Stimulated activated naive CD8-positive, alpha-beta T cell treated with anti-CD3 and anti-CD28 coated beads, Interleukin-15, Interleukin-2, amounts not matched to agents 100 ng/mL and 50 ng/mL, for 24 hours (primary cell): ENCODE results near the gene MAP2K4.
"Not testable (repeated sequence)": the region's sequence is repeated elsewhere in the genome, so short reads cannot be mapped to it uniquely, and the experiment has no call there.

Source experiments
- H3K27ac Mint-ChIP-seq: one replicate; pipeline ENCODE4 v1.8.0; 2021; ENCODE audit warnings: mild to moderate bottlenecking, mixed read lengths
- H3K27me3 Mint-ChIP-seq: one replicate; pipeline ENCODE4 v1.8.0; 2021; ENCODE audit warnings: mixed read lengths
- H3K36me3 Mint-ChIP-seq: one replicate; pipeline ENCODE4 v1.8.0; 2021; ENCODE audit warnings: low read depth, mixed read lengths
- H3K4me1 Mint-ChIP-seq: one replicate; pipeline ENCODE4 v1.8.0; 2021; ENCODE audit warnings: low read depth, mixed read lengths
- H3K4me3 Mint-ChIP-seq: one replicate; pipeline ENCODE4 v1.8.0; 2021; ENCODE audit warnings: mild to moderate bottlenecking, mixed read lengths
- H3K9me3 Mint-ChIP-seq: one replicate; pipeline ENCODE4 v1.8.0; 2021; ENCODE audit warnings: mixed read lengths

Gene MAP2K4

DNA sequence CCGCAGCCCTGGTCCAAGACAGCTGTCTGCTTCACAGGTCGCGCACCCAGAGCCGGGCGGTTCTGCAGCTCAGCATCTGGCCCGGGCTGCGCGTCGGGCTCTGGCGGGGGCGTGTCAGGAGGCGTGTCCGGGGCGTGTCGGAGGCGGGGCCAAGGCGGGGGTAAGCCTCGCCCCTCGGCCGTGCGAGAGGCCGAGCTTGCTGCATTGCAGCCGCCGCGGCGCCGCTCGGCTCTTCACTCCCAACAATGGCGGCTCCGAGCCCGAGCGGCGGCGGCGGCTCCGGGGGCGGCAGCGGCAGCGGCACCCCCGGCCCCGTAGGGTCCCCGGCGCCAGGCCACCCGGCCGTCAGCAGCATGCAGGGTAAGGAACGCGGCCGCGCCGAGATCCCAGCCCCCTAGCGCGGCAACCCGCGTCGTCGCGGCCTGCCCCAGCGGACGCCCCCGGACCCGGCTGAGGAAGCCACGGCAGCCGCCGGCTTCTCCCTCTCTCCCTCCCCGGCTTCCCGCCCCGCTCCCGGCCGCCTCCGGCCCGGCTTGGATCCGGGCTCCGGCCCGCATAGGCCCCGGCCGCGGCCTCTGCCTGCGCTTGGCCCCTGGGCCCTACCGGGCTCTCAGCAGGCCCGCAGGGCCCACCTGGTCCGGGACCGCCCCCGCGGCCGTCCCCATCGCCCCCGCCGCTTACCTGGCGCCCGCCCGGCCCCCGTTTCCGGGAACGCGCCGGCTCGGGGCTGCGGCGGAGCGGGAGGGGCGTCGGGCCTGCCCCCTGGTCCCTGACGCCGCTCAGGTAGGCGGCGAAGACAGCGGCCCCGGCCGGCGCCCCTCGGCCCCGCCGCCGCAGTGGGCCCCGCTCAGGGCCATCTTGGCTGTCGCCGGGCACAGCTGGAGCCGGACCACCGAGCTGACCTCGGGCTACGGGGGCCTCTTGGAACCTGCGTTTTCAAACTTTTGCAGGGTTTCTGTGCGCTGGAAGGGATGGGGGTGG lies at the start of gene MAP2K4:
Gene MAP2K4 (plus strand): TSS at position 236 of the 981 bp plus-strand sequence. CDS start 10 bp downstream, at position 246.
- H3K4me1 Mint-ChIP-seq: peaks cover 50% of the 10 kb centered on the region
- H3K27ac Mint-ChIP-seq: peak within 1 kb of the TSS; percentile 65
- H3K36me3 Mint-ChIP-seq: no peaks in the 10 kb centered on the region
- H3K4me3 Mint-ChIP-seq: peak within 1 kb of the TSS; percentile 86
- H3K9me3 Mint-ChIP-seq: no peaks in the 10 kb centered on the region
- no peaks in the 10 kb centered on the region for H3K27me3 Mint-ChIP-seq

DNA sequence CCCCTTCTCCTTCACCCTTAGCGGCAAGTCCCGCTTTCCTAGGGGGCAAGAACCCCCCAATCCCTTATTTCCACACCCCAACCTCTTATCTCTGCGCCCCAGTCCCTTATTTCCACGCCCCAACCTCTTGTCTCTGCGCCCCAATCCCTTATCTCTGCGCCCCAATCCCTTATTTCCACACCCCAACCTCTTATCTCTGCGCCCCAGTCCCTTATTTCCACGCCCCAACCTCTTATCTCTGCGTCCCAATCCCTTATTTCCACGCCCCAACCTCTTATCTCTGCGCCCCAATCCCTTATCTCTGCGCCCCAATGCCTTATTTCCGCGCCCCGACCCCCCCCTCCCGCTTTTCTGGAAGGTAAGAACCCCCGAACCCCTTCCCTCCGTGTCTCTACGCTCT lies 47.9 kb upstream of the MAP2K4 start:
- not testable (repeated sequence) for H3K27ac Mint-ChIP-seq, H3K4me3 Mint-ChIP-seq, H3K27me3 Mint-ChIP-seq, H3K4me1 Mint-ChIP-seq
- Mint-ChIP-seq H3K9me3 (peaks cover 25% of the 10 kb centered on the region), H3K36me3 (peaks cover 62% of the 10 kb centered on the region)

DNA sequence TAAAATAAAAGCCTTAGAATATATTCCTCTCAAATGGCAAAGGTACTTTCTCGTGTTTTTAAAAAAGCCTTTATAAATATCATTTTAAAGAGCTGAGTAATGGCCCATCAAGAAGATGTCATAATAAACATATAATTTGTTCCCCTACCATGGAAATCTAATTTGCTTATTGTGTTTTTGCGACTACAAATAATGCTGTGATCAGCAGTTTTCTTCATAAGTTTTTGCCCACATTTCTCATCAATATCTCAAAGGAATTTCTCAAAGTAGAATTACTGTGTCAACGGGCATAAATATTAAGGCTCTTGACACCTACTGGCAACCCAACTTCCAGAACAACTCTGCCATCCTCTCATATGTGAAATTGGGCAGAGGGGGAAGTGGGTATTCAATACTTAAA lies 40.9 kb upstream of the MAP2K4 start:
- H3K27ac Mint-ChIP-seq: no peak overlapping the region
- H3K4me3 Mint-ChIP-seq: no peak overlapping the region
- H3K36me3 Mint-ChIP-seq: peaks cover 81% of the 10 kb centered on the region
- H3K4me1 Mint-ChIP-seq: no peaks in the 10 kb centered on the region
- H3K9me3 Mint-ChIP-seq: peaks cover 8% of the 10 kb centered on the region
- no peaks in the 10 kb centered on the region for H3K27me3 Mint-ChIP-seq

DNA sequence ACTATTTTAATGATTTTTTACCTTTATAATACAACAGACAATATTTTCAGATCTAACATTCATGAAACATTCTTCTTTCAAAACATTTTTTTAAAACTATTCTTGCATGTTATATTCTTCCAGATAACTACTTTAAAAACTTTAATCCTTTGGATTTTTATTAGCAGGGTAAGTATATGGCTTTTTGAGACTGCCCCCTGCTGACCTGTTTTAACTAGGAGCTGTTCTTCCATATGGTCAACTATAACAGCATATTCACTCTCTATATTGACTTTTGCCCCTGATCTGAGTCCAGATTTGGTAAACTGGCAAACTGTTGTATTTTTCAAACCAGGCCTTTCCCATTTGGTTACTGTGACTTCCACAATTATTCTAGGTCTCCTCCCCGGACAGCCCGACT lies 39.9 kb upstream of the MAP2K4 start:
- Mint-ChIP-seq H3K27me3 (no peaks in the 10 kb centered on the region), H3K4me3 (no peak overlapping the region), H3K27ac (no peak overlapping the region), H3K4me1 (no peaks in the 10 kb centered on the region), H3K36me3 (peaks cover 78% of the 10 kb centered on the region), H3K9me3 (peaks cover 3% of the 10 kb centered on the region)

DNA sequence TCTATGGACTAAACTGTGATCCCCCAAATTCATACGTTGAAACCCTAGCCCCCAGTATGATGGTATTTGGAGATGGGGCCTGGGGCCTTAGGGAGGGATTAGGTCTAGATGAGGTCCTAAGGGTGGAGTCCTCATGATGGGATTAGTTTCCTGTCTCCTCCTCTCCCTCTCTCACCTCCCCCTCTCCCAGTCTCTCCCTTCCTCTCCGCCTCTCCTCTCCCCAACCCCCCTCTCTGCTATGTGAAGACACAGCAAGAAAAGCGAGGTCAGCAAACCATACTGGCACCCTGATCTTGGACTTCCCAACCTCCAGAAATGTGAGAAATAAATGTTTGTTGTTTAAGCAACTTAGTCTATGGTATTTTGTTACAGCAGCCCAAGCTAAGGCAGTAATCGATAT lies 38.8 kb upstream of the MAP2K4 start:
- Mint-ChIP-seq H3K27ac (no peak overlapping the region), H3K4me3 (no peak overlapping the region), H3K27me3 (no peaks in the 10 kb centered on the region), H3K4me1 (no peaks in the 10 kb centered on the region), H3K36me3 (peaks cover 72% of the 10 kb centered on the region), H3K9me3 (no peaks in the 10 kb centered on the region)

DNA sequence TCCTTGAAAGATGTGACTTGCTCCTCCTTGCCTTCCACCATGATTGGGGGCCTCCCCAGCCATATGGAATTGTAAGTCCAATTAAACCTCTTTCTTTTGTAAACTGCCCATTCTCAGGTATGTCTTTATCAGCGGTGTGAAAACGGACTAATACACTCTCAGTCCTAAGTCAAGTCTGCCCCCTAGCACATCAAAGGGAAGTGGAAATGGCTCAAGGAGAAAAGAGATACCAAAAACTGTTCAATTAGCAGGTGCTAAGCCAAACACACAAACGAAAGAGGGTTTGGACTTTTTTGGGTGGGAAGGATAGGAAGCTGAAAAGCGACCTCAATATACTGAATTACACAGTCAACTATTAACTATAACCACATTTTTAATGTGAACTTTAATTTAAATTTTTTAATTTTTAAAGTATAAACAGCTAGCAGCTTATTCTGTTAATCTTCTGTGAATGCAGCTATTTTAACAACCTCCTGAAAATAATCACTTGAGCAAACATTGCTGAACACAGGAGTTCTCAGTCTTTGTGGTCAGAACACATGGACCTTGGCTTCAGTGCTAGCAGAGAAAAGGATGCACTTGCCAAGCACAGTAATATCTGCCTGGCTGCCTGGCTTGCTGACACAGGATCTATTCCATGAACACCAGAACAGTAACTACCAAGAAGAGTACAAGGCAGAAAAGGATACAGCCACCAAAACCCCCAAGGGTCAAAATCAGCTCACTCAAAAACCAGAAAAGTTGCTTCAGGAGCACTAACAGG lies 34.3 kb upstream of the MAP2K4 start:
- H3K4me3 Mint-ChIP-seq: no peak overlapping the region
- H3K9me3 Mint-ChIP-seq: no peaks in the 10 kb centered on the region
- H3K4me1 Mint-ChIP-seq: no peaks in the 10 kb centered on the region
- H3K27me3 Mint-ChIP-seq: no peaks in the 10 kb centered on the region
- H3K36me3 Mint-ChIP-seq: peaks cover 66% of the 10 kb centered on the region
- no peak overlapping the region for H3K27ac Mint-ChIP-seq

DNA sequence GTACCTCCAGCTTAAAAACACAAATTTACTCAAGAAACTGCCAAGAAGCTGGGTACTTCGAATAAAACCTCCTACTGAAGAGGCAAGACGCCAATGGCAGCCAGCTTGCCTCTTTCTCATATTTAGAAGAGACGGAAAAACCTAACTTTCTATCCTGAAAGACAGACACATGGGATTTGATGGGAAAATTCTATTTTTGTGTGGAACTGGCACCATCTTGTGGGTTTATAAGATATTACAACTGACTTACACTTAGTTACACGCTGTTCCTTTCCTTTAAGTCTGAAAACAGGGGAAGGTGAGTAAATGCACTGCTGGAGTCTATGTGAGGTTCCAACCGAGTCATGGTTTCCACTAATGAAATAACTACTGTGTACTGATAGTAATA lies 33.7 kb upstream of the MAP2K4 start:
- H3K9me3 Mint-ChIP-seq: no peaks in the 10 kb centered on the region
- H3K4me3 Mint-ChIP-seq: no peak overlapping the region
- H3K4me1 Mint-ChIP-seq: no peaks in the 10 kb centered on the region
- H3K27me3 Mint-ChIP-seq: no peaks in the 10 kb centered on the region
- peaks cover 62% of the 10 kb centered on the region for H3K36me3 Mint-ChIP-seq
- no peak overlapping the region for H3K27ac Mint-ChIP-seq

DNA sequence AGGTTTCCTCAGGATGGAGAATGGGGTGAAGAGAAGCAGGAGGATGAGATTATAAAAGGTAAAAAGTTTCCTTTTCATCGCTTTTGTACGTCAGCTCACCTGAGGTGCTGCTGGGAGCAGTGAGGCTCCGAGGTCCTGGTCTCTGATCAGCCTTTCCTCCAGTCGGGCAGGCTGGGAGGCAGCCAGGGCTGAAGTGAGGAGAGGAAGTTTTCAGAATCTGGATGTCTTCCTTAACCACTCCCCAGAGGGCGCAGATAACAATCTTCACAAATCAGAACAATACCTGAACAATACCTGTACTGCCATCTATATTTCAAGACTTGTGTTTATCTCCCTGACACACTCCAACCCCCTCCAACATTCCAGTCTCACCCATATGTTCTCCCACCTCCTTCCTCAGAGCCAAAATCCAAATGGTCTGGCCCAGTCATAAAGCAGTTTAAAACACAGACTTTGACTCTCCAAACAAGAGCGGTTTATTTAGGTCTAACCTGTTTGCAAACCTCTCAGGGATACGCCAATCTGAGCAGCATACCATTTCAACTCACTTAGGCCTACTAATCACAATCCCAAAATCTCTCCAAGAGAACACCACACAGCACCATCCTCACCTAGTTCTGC lies 30.2 kb upstream of the MAP2K4 start:
- peaks cover 15% of the 10 kb centered on the region for H3K4me1 Mint-ChIP-seq
- H3K36me3 Mint-ChIP-seq: peaks cover 49% of the 10 kb centered on the region
- no peak overlapping the region for H3K4me3 Mint-ChIP-seq
- H3K9me3 Mint-ChIP-seq: no peaks in the 10 kb centered on the region
- H3K27ac Mint-ChIP-seq: no peak overlapping the region
- H3K27me3 Mint-ChIP-seq: no peaks in the 10 kb centered on the region

DNA sequence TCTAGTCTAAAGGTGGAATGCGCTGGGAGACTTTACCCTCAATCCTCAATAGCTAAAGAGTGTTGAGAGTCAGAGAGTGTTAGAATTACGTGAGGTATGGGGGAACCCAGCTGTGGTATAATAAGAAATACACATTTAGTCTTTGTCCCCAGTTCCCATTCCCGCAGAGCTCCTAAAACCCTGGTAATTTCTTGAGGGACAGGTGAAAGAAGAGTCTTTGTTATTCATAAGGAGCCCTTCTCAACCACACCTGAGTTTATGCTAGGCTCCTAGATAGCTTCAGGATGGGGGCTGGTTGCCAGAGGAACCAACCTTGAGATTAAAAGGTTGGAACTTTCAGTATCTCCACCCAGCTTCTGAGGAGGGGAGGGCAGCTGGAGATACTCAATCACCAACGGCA lies 29.2 kb upstream of the MAP2K4 start:
- Mint-ChIP-seq H3K4me3 (no peak overlapping the region), H3K27me3 (no peaks in the 10 kb centered on the region), H3K4me1 (peaks cover 21% of the 10 kb centered on the region), H3K9me3 (no peaks in the 10 kb centered on the region), H3K36me3 (peaks cover 41% of the 10 kb centered on the region), H3K27ac (no peak overlapping the region)

DNA sequence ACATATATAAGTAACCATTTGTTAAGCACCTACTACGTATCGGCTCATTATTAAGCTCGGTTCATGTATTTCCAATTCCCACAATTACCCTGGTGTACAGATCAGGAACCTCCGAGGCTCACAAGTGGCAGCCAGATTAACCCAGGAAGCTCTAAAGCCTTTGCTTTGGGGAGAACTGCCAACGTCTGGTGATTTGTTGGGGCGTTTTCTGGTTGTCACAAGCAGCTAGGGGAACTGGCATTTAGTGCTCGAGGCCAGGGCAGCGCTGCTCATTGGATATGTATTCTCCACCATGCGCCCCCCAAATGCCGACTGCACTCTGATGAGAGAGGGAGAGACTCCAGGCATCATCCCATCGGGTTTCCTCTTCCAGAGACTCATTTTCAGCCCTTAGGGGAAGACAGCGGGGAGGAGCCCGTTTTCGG lies 23.9 kb upstream of the MAP2K4 start:
- H3K36me3 Mint-ChIP-seq: peaks cover 11% of the 10 kb centered on the region
- peak overlapping the region; percentile 89 for H3K27ac Mint-ChIP-seq
- H3K4me3 Mint-ChIP-seq: peak overlapping the region; percentile 90
- no peaks in the 10 kb centered on the region for H3K27me3 Mint-ChIP-seq
- no peaks in the 10 kb centered on the region for H3K9me3 Mint-ChIP-seq
- peaks cover 29% of the 10 kb centered on the region for H3K4me1 Mint-ChIP-seq

DNA sequence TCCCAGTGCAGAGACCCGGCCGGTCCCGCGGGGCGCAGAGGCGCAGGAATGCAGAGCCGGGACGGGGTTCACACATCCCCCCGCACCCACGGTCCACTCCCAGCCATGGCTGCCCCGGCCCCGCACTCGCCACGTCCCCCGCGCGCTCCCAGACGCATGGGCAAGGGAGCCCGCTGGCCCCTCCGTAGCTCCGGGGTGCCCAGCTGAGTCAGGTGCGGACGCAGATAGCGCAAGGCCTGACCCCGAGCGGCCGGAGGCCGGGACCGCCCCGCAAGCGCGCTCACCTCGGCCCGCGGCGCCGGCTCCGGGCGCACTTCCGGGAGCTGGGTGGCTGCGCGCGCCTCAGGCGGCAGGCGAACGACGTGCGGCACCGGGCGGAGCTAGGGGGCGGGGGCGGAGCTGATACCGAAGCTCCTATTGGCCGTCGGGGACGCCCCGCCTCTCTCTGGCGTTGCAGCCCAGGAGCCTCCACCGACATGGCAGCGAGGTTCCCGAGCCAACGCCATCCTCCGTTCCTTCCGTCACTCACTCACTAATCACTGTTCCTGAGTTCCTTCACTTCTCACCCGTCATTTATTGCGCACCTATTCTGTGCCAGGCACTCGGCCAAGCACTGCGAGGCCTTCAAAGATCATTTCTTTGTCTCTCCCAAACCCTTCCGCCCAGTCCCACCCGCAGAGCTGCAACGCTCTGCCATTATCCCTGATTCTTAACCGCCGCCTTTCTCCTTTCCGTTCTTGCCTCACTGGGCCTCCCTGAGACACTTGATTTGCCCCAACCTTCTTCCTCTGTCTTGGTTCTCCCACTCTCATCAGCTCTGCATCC lies 23.3 kb upstream of the MAP2K4 start, which contains the start of gene ZNF18:
Gene ZNF18 (minus strand): TSS at position 329 of the 825 bp plus-strand sequence. CDS start 4,646 bp downstream, outside the sequence.
- Mint-ChIP-seq H3K4me3 (peak within 1 kb of the TSS; percentile 90), H3K4me1 (peaks cover 29% of the 10 kb centered on the region), H3K9me3 (no peaks in the 10 kb centered on the region), H3K27me3 (no peaks in the 10 kb centered on the region), H3K27ac (peak within 1 kb of the TSS; percentile 89), H3K36me3 (peaks cover 8% of the 10 kb centered on the region)

DNA sequence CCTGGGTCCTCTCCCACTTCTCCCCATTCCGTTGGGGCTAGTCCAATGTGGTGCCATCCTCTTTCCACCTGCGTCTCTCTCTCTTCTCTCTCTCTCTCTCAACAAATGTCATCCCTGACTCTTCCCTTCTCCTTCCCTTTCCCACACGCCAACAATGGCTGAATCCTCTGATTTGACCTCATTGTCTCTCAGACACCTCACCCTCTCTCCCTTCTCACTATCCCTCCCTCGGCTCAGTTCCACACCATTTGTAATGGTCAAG lies 22.8 kb upstream of the MAP2K4 start:
- no peaks in the 10 kb centered on the region for H3K27me3 Mint-ChIP-seq
- H3K27ac Mint-ChIP-seq: peak overlapping the region; percentile 88
- H3K9me3 Mint-ChIP-seq: no peaks in the 10 kb centered on the region
- H3K36me3 Mint-ChIP-seq: peaks cover 4% of the 10 kb centered on the region
- peaks cover 25% of the 10 kb centered on the region for H3K4me1 Mint-ChIP-seq
- H3K4me3 Mint-ChIP-seq: peak overlapping the region; percentile 90

DNA sequence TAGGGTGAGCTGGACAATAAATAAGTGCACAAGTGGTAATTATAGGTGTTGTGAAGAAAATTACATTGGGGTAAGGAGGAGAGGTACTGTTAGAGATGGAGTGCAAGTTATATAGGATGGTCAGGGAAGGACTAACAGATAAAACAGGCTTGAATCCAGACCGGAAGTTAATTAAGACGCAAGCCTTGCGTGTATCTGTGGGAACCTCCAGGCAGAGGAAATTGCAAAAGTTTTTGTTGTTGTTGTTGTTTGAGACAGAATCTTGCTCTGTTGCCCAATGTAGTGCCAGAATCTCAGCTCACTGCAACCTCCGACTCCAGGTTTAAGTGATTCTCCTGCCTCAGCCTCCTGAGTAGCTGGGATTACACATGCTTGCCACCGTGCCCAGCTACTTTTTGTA lies 21.0 kb upstream of the MAP2K4 start:
- Mint-ChIP-seq H3K4me3 (no peak overlapping the region), H3K9me3 (no peaks in the 10 kb centered on the region), H3K27me3 (no peaks in the 10 kb centered on the region), H3K27ac (no peak overlapping the region), H3K4me1 (peaks cover 19% of the 10 kb centered on the region), H3K36me3 (no peaks in the 10 kb centered on the region)

DNA sequence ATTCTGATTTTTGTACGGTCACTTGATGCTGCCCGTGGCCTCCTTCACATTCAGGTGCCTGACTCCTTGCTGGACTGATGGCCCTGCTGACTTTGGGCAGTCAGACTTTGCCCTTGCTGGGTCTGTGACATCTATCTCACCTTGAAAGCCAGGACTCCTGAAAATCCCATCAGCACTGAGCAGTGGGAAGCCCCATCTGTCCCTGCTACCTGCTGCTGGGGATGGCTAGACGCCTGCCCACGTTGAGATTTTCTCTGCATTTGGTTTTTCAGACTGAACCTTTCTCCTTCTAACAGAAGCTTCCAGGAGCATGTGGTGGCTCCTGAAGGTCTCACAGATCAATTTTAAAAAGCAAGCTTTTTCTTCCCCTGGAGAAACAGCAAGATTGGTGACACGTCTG lies 13.2 kb upstream of the MAP2K4 start:
- H3K27ac Mint-ChIP-seq: no peak overlapping the region
- no peaks in the 10 kb centered on the region for H3K9me3 Mint-ChIP-seq
- peaks cover 4% of the 10 kb centered on the region for H3K27me3 Mint-ChIP-seq
- no peak overlapping the region for H3K4me3 Mint-ChIP-seq
- H3K36me3 Mint-ChIP-seq: no peaks in the 10 kb centered on the region
- no peaks in the 10 kb centered on the region for H3K4me1 Mint-ChIP-seq
